K562 (cell line): ENCODE data around the gene UPK3A. TPM values are rescaled to one million over a fixed set of nuclear protein-coding genes. Genes with fewer than 3 reads are reported as not detected.

ENCODE experiments used
- ATF1 ChIP-seq, 2 experiments: fragments of 450-650 bp in 1 of 2; IDR thresholded peaks; 2 replicates each; pipeline ENCODE4 v1.6.1; 2016; ENCODE audit warnings: missing compliant biosample characterization in 1 of 2, missing genetic modification characterization in 1 of 2
- BCLAF1 ChIP-seq, 2 experiments: fragments of 450-650 bp in 1 of 2; IDR thresholded peaks; 2 replicates each; pipeline ENCODE4 v1.6.1; 2011 to 2017; ENCODE audit warnings: low read depth in 2 of 2, antibody characterized with exemption in 1 of 2, borderline replicate concordance in 1 of 2, low read length in 1 of 2, mild to moderate bottlenecking in 1 of 2, mixed read lengths in 1 of 2; ENCODE audit not compliant: control insufficient read depth in 1 of 2
- BRD4 ChIP-seq: fragments of 200-600 bp; sonication (generic); IDR thresholded peaks from 2 replicates; pipeline ENCODE4 v1.6.1; 2017; ENCODE audit warnings: inconsistent platforms
- CAMTA2 ChIP-seq: fragments of 250-450 bp; sonication (Bioruptor Pico); conservative IDR thresholded peaks from 2 replicates; pipeline ENCODE4 v1.5.1; 2022
- CEBPB ChIP-seq: fragments of 450-650 bp; IDR thresholded peaks from 2 replicates; pipeline ENCODE4 v1.6.1; 2016; ENCODE audit warnings: missing genetic modification characterization, missing compliant biosample characterization
- ELF4 ChIP-seq: fragments of 450-650 bp; formaldehyde crosslinking; IDR thresholded peaks from 2 replicates; pipeline ENCODE4 v1.4.0; 2022; ENCODE audit warnings: missing genetic modification characterization
- ESRRA ChIP-seq: fragments of 450-650 bp; IDR thresholded peaks from 2 replicates; pipeline ENCODE4 v1.6.1; 2014; ENCODE audit warnings: low read depth, mild to moderate bottlenecking, moderate library complexity, borderline replicate concordance
- FOXK1 ChIP-seq: sonication (generic); formaldehyde crosslinking; IDR thresholded peaks from 2 replicates; pipeline ENCODE4 v1.8.0; 2022; ENCODE audit warnings: missing genetic modification reagents, mild to moderate bottlenecking, borderline replicate concordance
- HDAC2 ChIP-seq: fragments of 450-650 bp; IDR thresholded peaks from 2 replicates; pipeline ENCODE4 v1.6.1; 2016; ENCODE audit warnings: mild to moderate bottlenecking
- ID3 ChIP-seq, 2 experiments: fragments of 250-450 bp in 1 of 2; fragments of 450-650 bp in 1 of 2; sonication (Bioruptor Pico) in 1 of 2; IDR thresholded peaks; 2 replicates each; pipeline versions ENCODE4 v1.6.1 to v1.8.0; 2016 to 2021; ENCODE audit warnings: mild to moderate bottlenecking in 2 of 2, moderate library complexity in 2 of 2, missing compliant biosample characterization in 1 of 2, missing genetic modification characterization in 1 of 2
- POLR2AphosphoS5 ChIP-seq: IDR thresholded peaks from 2 replicates; pipeline ENCODE4 v1.6.1; 2011; ENCODE audit warnings: mild to moderate bottlenecking, low read depth, low read length, moderate library complexity; ENCODE audit not compliant: control insufficient read depth, insufficient read depth
- STAT5B ChIP-seq: fragments of 250-450 bp; sonication (Bioruptor Pico); IDR thresholded peaks from 2 replicates; pipeline ENCODE4 v1.8.0; 2021; ENCODE audit warnings: mild to moderate bottlenecking, inconsistent platforms
- TRIM24 ChIP-seq, 2 experiments: fragments of 450-650 bp; IDR thresholded peaks; 2 replicates each; pipeline ENCODE4 v1.6.1; 2016
- ZNF24 ChIP-seq: fragments of 450-650 bp; IDR thresholded peaks from 2 replicates; pipeline ENCODE4 v1.6.1; 2016
- ZNF695 ChIP-seq: fragments of 450-650 bp; formaldehyde crosslinking; IDR thresholded peaks from 2 replicates; pipeline ENCODE4 v1.4.0; 2020; ENCODE audit warnings: mild to moderate bottlenecking, moderate library complexity
- ZNF764 ChIP-seq: fragments of 250-450 bp; sonication (Bioruptor Pico); IDR thresholded peaks from 2 replicates; pipeline ENCODE4 v1.4.0; 2020; ENCODE audit warnings: low read depth, mild to moderate bottlenecking, moderate library complexity
- polyA plus RNA-seq, 8 experiments: library from polyadenylated mRNA; depleted of rRNA in 4 of 8; stranded (reverse) in 5 of 8; unstranded in 3 of 8; fragments of >200 nt; fragmentation: Nextera tagmentation in 2 of 8; fragmentation: Illumina TruSeq in 1 of 8; extraction: Ambion mirVana in 2 of 8; extraction: Trizol in 1 of 8; gene quantifications; 2 replicates each; pipeline versions ENCODE4 v1.2.1 to v1.2.3, GENCODE V29; 2011 to 2014; ENCODE audit warnings: inconsistent platforms in 1 of 8, missing spikeins in 1 of 8
- total RNA-seq, 7 experiments: library from RNA; depleted of rRNA in 6 of 7; stranded (reverse); fragments of >200 nt in 6 of 7; fragmentation: Illumina TruSeq in 2 of 7; extraction: Trizol in 2 of 7; gene quantifications; 2 replicates each; pipeline versions ENCODE4 v1.2.1 to v1.2.3, GENCODE V29; 2011 to 2021; ENCODE audit warnings: low replicate concordance in 1 of 7
- TF ChIP-seq, protein P1 (sequence below): IDR thresholded peaks from 2 replicates; pipeline ENCODE4 v1.6.1; 2014; ENCODE audit warnings: antibody characterized with exemption
- TF ChIP-seq, protein P2 (sequence below): sonication (generic); formaldehyde crosslinking; IDR thresholded peaks from 2 replicates; pipeline ENCODE4 v1.8.0; 2022; ENCODE audit warnings: mild to moderate bottlenecking, missing genetic modification reagents

UPK3A gene
- total and polyA plus RNA-seq, 9 of the 15 experiments (the other 6 are each of a cell fraction or from before 2014, with no cell fraction given): not detected

GRCh38 chr22:45309422-45310227, 24.9 kb downstream of the UPK3A start, which contains the start of gene FAM118A (continued):
- TF ChIP-seq BCLAF1 (IDR thresholded peaks at IDR 0.05; ENCODE audit: borderline replicate concordance in 1 of 2, control insufficient read depth in 1 of 2, low read depth in 2 of 2, low read length in 1 of 2) (peak in 1 of 2 experiments; percentile 81; a peak in 2 of 4 replicates), POLR2AphosphoS5 (peak; percentile 55; the same call in 1 of the 2 replicates), ATF1 (CRISPR knock-in tag; IDR thresholded peaks at IDR 0.05) (no peak; the same call in 1 of the 2 replicates), ATF1 (tag; IDR thresholded peaks at IDR 0.05) (peak; percentile 49), ZNF695 (CRISPR knock-in tag) (no peak), ESRRA (peak; percentile 68; the same call in 1 of the 2 replicates), FOXK1 (CRISPR knock-in tag) (no peak), ELF4 (CRISPR knock-in tag) (no peak), ZNF764 (CRISPR knock-in tag) (no peak), BRD4 (no peak), CEBPB (no peak), CAMTA2 (CRISPR knock-in tag) (no peak), TRIM24 (IDR thresholded peaks at IDR 0.05) (peak in 1 of 2 experiments; percentile 78; a peak in 2 of 4 replicates), STAT5B (CRISPR knock-in tag) (no peak), ID3 (CRISPR knock-in tag; IDR thresholded peaks at IDR 0.05) (no peak), ID3 (tag; IDR thresholded peaks at IDR 0.05) (no peak), ZNF24 (no peak), HDAC2 (no peak; the same call in 1 of the 2 replicates)
- TF ChIP-seq, protein P1, sequence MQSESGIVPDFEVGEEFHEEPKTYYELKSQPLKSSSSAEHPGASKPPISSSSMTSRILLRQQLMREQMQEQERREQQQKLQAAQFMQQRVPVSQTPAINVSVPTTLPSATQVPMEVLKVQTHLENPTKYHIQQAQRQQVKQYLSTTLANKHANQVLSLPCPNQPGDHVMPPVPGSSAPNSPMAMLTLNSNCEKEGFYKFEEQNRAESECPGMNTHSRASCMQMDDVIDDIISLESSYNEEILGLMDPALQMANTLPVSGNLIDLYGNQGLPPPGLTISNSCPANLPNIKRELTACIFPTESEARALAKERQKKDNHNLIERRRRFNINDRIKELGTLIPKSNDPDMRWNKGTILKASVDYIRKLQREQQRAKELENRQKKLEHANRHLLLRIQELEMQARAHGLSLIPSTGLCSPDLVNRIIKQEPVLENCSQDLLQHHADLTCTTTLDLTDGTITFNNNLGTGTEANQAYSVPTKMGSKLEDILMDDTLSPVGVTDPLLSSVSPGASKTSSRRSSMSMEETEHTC: no peak
- TF ChIP-seq, protein P2, sequence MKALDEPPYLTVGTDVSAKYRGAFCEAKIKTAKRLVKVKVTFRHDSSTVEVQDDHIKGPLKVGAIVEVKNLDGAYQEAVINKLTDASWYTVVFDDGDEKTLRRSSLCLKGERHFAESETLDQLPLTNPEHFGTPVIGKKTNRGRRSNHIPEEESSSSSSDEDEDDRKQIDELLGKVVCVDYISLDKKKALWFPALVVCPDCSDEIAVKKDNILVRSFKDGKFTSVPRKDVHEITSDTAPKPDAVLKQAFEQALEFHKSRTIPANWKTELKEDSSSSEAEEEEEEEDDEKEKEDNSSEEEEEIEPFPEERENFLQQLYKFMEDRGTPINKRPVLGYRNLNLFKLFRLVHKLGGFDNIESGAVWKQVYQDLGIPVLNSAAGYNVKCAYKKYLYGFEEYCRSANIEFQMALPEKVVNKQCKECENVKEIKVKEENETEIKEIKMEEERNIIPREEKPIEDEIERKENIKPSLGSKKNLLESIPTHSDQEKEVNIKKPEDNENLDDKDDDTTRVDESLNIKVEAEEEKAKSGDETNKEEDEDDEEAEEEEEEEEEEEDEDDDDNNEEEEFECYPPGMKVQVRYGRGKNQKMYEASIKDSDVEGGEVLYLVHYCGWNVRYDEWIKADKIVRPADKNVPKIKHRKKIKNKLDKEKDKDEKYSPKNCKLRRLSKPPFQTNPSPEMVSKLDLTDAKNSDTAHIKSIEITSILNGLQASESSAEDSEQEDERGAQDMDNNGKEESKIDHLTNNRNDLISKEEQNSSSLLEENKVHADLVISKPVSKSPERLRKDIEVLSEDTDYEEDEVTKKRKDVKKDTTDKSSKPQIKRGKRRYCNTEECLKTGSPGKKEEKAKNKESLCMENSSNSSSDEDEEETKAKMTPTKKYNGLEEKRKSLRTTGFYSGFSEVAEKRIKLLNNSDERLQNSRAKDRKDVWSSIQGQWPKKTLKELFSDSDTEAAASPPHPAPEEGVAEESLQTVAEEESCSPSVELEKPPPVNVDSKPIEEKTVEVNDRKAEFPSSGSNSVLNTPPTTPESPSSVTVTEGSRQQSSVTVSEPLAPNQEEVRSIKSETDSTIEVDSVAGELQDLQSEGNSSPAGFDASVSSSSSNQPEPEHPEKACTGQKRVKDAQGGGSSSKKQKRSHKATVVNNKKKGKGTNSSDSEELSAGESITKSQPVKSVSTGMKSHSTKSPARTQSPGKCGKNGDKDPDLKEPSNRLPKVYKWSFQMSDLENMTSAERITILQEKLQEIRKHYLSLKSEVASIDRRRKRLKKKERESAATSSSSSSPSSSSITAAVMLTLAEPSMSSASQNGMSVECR (CRISPR knock-in tag): no peak
